ENCODE measurements around the gene DLD.

DNA sequence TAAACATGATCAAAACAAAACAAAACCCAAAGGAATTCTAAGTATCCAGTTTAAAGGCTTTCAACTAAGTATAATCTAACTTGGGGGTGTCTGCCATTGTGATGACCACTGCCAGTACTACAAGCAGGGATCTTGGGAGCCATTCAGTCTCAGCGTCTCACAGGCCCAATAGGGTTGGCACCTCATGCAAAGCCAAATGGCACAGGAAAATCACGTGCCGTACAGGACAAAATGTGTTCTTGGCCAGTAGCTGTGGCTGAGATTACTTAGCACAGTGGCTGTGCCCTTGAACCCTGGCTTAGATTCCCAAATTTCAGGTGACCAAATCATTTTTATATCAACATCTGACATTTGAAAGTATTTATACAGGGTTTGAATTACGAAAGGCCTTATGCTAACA lies 50.0 kb downstream of the DLD start:
- TF ChIP-seq POLR2A (IDR thresholded peaks at IDR 0.05; ENCODE audit: low read depth, low read length) (no peak), TAF1 (IDR thresholded peaks at IDR 0.05; ENCODE audit: borderline replicate concordance, low read depth, low read length) (no peak)

Data from GM12892 (cell line).